Fibroblast of lung (primary cell): Measurements from ENCODE around the gene RANBP1. TPM values are rescaled to one million over a fixed set of nuclear protein-coding genes. Genes with fewer than 3 reads are reported as not detected.

Experiments
- DNase-seq, 2 donors: peaks; one replicate each; pipeline versions ENCODE4 v3.0.0 to v3.0.0-alpha.2; 2010; ENCODE audit warnings: low read depth in 2 of 2
- H2AFZ ChIP-seq: 2 replicates; pipeline ENCODE4 v1.5.1; 2012; ENCODE audit warnings: low read length, control low read depth, inconsistent platforms
- H3K27ac ChIP-seq: 2 replicates; pipeline ENCODE4 v1.5.1; 2011; ENCODE audit warnings: low read length, control low read depth; ENCODE audit not compliant: insufficient read depth
- H3K27me3 ChIP-seq: 2 replicates; pipeline ENCODE4 v1.5.1; 2011; ENCODE audit warnings: mild to moderate bottlenecking, low read length; ENCODE audit not compliant: control insufficient read depth, insufficient read depth
- H3K36me3 ChIP-seq: 2 replicates; pipeline ENCODE4 v1.5.1; 2011; ENCODE audit warnings: low read length; ENCODE audit not compliant: control insufficient read depth, insufficient read depth
- H3K4me1 ChIP-seq: 2 replicates; pipeline ENCODE4 v1.5.1; 2011; ENCODE audit warnings: low read length; ENCODE audit not compliant: control insufficient read depth, insufficient read depth; ENCODE audit errors: extremely low read depth
- H3K4me2 ChIP-seq: 2 replicates; pipeline ENCODE4 v1.5.1; 2011; ENCODE audit warnings: low read length, control low read depth; ENCODE audit not compliant: insufficient read depth; ENCODE audit errors: extremely low read depth
- H3K4me3 ChIP-seq, 4 experiments: fragments of 200-600 bp in 1 of 4; sonication (generic) in 1 of 4; replicated peaks in 1 of 4; 2 replicates each; pipeline ENCODE4 v1.5.1; 2011 to 2016; ENCODE audit warnings: low read length in 4 of 4, low read depth in 3 of 4, mild to moderate bottlenecking in 3 of 4, control low read depth in 2 of 4, inconsistent platforms in 1 of 4, mixed read lengths in 1 of 4; ENCODE audit not compliant: insufficient read depth in 1 of 4; ENCODE audit errors: control extremely low read depth in 1 of 4
- H3K79me2 ChIP-seq: 2 replicates; pipeline ENCODE4 v1.5.1; 2012; ENCODE audit warnings: mild to moderate bottlenecking, low read length, inconsistent platforms; ENCODE audit not compliant: control insufficient read depth, insufficient read depth
- H3K9ac ChIP-seq: 2 replicates; pipeline ENCODE4 v1.5.1; 2011; ENCODE audit warnings: mild to moderate bottlenecking, low read length, control low read depth; ENCODE audit not compliant: insufficient read depth
- H3K9me3 ChIP-seq: 2 replicates; pipeline ENCODE4 v1.5.1; 2012; ENCODE audit warnings: low read depth, low read length; ENCODE audit not compliant: control insufficient read depth, insufficient read depth
- H4K20me1 ChIP-seq: 2 replicates; pipeline ENCODE4 v1.5.1; 2011; ENCODE audit warnings: low read length; ENCODE audit not compliant: control insufficient read depth, insufficient read depth; ENCODE audit errors: extremely low read depth
- EZH2 ChIP-seq: IDR thresholded peaks from 2 replicates; pipeline ENCODE4 v1.5.1; 2012; ENCODE audit warnings: low read length, control low read depth, mild to moderate bottlenecking; ENCODE audit errors: missing control alignments
- polyA plus RNA-seq, 2 donors: library from polyadenylated mRNA; depleted of rRNA in 1 of 2; stranded (reverse) in 1 of 2; unstranded in 1 of 2; fragments of >200 nt; gene quantifications; 2 replicates each; pipeline ENCODE4 v1.2.1, GENCODE V29; 2011 to 2012; ENCODE audit warnings: missing spikeins in 1 of 2
- total RNA-seq: library from RNA; depleted of rRNA; stranded (reverse); fragments of >200 nt; gene quantifications from 2 replicates; pipeline ENCODE4 v1.2.1, GENCODE V29; 2014
- TF ChIP-seq, protein P1 (sequence below), 2 donors: IDR thresholded peaks in 1 of 2; conservative IDR thresholded peaks in 1 of 2; 1 replicate in 1 of 2; 2 replicates in 1 of 2; pipeline ENCODE4 v1.5.1; 2011 to 2012; ENCODE audit warnings: low read length in 2 of 2, control low read depth in 1 of 2, inconsistent platforms in 1 of 2, low read depth in 1 of 2, mild to moderate bottlenecking in 1 of 2

Gene RANBP1
- total and polyA plus RNA-seq, 2 donors (not counting 1 experiment from before 2014, with no cell fraction given): 88.5 to 178 TPM

DNA sequence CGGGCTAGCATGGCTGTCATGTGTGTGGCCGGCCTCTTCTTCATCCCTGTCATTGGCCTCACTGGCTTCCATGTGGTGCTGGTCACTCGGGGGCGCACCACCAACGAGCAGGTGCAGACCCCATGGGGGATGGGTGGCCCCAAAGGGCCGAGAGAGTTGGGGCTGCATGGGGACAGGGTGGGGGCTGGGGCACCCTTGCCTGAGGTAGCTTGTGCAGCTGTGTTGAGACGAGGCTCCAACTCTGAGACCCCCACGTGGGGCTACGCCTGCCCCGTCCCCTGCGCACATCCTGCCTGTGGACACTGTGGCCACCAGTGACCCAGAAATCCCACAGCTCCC lies 24.2 kb downstream of the RANBP1 start:
- no peak overlapping the region for H2AFZ ChIP-seq
- H3K9me3 ChIP-seq: no peaks in the 10 kb centered on the region

DNA sequence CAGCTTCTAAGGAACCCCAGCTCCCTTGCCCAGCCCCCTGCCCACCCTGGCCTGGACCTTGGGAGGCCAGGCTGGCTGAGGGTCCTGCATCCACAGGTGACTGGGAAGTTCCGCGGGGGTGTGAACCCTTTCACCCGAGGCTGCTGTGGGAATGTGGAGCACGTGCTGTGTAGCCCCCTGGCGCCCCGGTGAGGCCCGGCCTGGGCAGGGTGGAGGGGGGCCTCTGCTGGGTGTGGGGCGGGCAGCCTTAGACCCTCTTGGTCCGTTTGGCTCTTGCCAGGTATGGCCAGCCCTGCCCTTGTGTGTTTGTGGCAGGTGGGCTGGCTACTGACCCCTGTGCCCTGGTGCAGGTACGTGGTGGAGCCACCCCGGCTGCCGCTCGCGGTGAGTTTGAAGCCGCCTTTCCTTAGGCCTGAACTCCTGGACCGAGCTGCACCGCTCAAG lies 24.6 kb downstream of the RANBP1 start:
- Histone ChIP-seq H4K20me1 (no peaks in the 10 kb centered on the region), H2AFZ (no peak overlapping the region), H3K79me2 (peaks cover 26% of the 10 kb centered on the region)

More for the DNA sequence above, 24.2 kb downstream of the RANBP1 start:
- H3K4me3 ChIP-seq: no peak overlapping the region
- TF ChIP-seq, protein P1, sequence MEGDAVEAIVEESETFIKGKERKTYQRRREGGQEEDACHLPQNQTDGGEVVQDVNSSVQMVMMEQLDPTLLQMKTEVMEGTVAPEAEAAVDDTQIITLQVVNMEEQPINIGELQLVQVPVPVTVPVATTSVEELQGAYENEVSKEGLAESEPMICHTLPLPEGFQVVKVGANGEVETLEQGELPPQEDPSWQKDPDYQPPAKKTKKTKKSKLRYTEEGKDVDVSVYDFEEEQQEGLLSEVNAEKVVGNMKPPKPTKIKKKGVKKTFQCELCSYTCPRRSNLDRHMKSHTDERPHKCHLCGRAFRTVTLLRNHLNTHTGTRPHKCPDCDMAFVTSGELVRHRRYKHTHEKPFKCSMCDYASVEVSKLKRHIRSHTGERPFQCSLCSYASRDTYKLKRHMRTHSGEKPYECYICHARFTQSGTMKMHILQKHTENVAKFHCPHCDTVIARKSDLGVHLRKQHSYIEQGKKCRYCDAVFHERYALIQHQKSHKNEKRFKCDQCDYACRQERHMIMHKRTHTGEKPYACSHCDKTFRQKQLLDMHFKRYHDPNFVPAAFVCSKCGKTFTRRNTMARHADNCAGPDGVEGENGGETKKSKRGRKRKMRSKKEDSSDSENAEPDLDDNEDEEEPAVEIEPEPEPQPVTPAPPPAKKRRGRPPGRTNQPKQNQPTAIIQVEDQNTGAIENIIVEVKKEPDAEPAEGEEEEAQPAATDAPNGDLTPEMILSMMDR (conservative IDR thresholded peaks at IDR 0.05 in 1 of 2, IDR thresholded peaks at IDR 0.05 in 1 of 2; ENCODE audit: low read depth in 1 of 2, low read length in 2 of 2): no peak
- no peak for TF ChIP-seq EZH2
- peaks cover 18% of the 10 kb centered on the region for H3K36me3 ChIP-seq
- H3K4me1 ChIP-seq: no peaks in the 10 kb centered on the region
- DNase-seq: no peak
- H3K27me3 ChIP-seq: no peaks in the 10 kb centered on the region
- H4K20me1 ChIP-seq: no peaks in the 10 kb centered on the region
- H3K9ac ChIP-seq: no peak overlapping the region
- peaks cover 31% of the 10 kb centered on the region for H3K79me2 ChIP-seq
- H3K4me2 ChIP-seq: no peak overlapping the region
- no peak overlapping the region for H3K27ac ChIP-seq

DNA sequence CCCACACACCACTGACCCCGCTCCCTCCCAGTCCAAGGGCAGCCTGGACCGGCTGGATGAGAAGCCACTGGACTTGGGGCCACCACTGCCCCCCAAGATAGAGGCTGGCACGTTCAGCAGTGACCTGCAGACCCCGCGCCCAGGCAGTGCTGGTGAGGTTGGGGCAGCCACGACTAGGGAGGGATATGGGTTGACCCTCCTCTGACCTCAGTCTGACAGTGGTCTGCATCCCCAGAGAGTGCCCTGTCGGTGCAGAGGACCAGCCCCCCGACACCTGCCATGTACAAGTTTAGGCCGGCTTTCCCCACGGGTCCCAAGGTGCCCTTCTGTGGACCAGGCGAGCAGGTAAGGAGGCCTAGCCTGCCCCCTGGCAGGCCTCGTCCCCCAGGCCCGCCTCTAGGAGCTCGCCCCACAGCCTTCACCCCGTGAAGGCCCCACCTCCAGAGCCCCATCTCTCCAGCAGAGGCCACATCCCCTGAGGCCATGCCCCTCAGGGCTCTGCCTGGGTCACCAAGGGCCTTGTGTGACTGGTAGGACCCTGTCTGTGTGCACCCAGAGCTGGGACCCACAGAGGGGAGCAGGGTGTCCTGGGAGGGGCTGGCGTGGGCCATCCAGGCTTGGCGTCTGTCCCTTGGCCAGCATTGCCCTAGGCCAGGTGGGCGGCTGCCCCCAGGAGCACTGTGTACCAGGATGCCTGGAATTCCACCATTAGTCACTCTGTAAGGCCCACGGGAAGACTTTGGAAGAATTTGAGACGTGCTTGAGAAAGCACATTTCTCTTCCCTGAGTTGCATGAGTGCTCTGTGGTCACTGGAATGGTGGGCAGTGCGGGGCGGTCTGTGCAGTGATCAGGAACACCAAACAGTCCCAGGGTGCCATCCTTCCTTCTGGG lies 25.5 kb downstream of the RANBP1 start:
- H3K9ac ChIP-seq: no peak overlapping the region
- peaks cover 17% of the 10 kb centered on the region for H3K79me2 ChIP-seq
- H4K20me1 ChIP-seq: no peaks in the 10 kb centered on the region
- no peak for TF ChIP-seq EZH2
- TF ChIP-seq, protein P1 (conservative IDR thresholded peaks at IDR 0.05 in 1 of 2, IDR thresholded peaks at IDR 0.05 in 1 of 2; ENCODE audit: low read depth in 1 of 2, low read length in 2 of 2): no peak
- no peak overlapping the region for H3K4me2 ChIP-seq
- peaks cover 18% of the 10 kb centered on the region for H3K36me3 ChIP-seq
- H3K4me3 ChIP-seq: no peak overlapping the region
- no peaks in the 10 kb centered on the region for H3K4me1 ChIP-seq
- peak overlapping the region; percentile 16 for H3K27ac ChIP-seq
- no peak overlapping the region for H2AFZ ChIP-seq
- no peaks in the 10 kb centered on the region for H3K27me3 ChIP-seq
- peak in 1 of 2 donors; percentile 88 for DNase-seq
- no peaks in the 10 kb centered on the region for H3K9me3 ChIP-seq

More for the DNA sequence above, 24.6 kb downstream of the RANBP1 start:
- Histone ChIP-seq H3K9me3 (no peaks in the 10 kb centered on the region), H3K4me2 (no peak overlapping the region), H3K9ac (no peak overlapping the region), H3K27me3 (no peaks in the 10 kb centered on the region), H3K4me3 (no peak overlapping the region), H3K4me1 (no peaks in the 10 kb centered on the region), H3K36me3 (peaks cover 18% of the 10 kb centered on the region), H3K27ac (no peak overlapping the region)
- TF ChIP-seq EZH2: no peak
- TF ChIP-seq, protein P1 (conservative IDR thresholded peaks at IDR 0.05 in 1 of 2, IDR thresholded peaks at IDR 0.05 in 1 of 2; ENCODE audit: low read depth in 1 of 2, low read length in 2 of 2): no peak
- DNase-seq: no peak
